ENCODE measurements around the gene FAM161B. TPM values are rescaled to one million over a fixed set of nuclear protein-coding genes. Genes with fewer than 3 reads are reported as not detected.

FAM161B gene
- total and polyA plus RNA-seq, 2 experiments from 2014 or later: 2.0 to 2.3 TPM

GRCh38 chr14:73976125-73976524 lies 26.2 kb upstream of the FAM161B start:
- DNase-seq (ENCODE audit: low spot score): no peak
- TF ChIP-seq CTCF (IDR thresholded peaks at IDR 0.05; ENCODE audit: poor library complexity): no peak
- no peak for TF ChIP-seq EZH2phosphoT487 (IDR thresholded peaks at IDR 0.05; ENCODE audit: low read depth, severe bottlenecking, unreplicated experiment)
- no peak for TF ChIP-seq EZH2 (IDR thresholded peaks at IDR 0.05; ENCODE audit: borderline replicate concordance)
- Histone ChIP-seq H3K4me1 (ENCODE audit: insufficient read depth) (peaks cover 28% of the 10 kb centered on the region), H2AFZ (no peak overlapping the region), H3K79me2 (no peaks in the 10 kb centered on the region), H3K36me3 (replicated peaks; ENCODE audit: insufficient read depth, low read depth) (no peaks in the 10 kb centered on the region), H3K9me3 (ENCODE audit: low read depth) (no peaks in the 10 kb centered on the region), H3K27ac (no peak overlapping the region), H3K4me3 (no peak overlapping the region), H3K4me2 (no peak overlapping the region), H3K9me2 (replicated peaks; ENCODE audit: insufficient read depth) (no peaks in the 10 kb centered on the region), H4K20me1 (ENCODE audit: insufficient read depth, poor library complexity, severe bottlenecking) (no peaks in the 10 kb centered on the region), H3K27me3 (no peaks in the 10 kb centered on the region)
- 92% methylated on average over 6 of the region's 6 CpGs for WGBS (ENCODE audit: low lambda C conversion rate, missing lambda C conversion rate)

GRCh38 chr14:73973497-73973896 lies 23.6 kb upstream of the FAM161B start:
- H3K9me3 ChIP-seq (ENCODE audit: low read depth): no peaks in the 10 kb centered on the region
- peaks cover 21% of the 10 kb centered on the region for H3K4me1 ChIP-seq (ENCODE audit: insufficient read depth)
- 90% methylated on average over 2 of the region's 2 CpGs for WGBS (ENCODE audit: low lambda C conversion rate, missing lambda C conversion rate)
- H3K36me3 ChIP-seq (replicated peaks; ENCODE audit: insufficient read depth, low read depth): no peaks in the 10 kb centered on the region
- no peaks in the 10 kb centered on the region for H4K20me1 ChIP-seq (ENCODE audit: insufficient read depth, poor library complexity, severe bottlenecking)
- H3K4me3 ChIP-seq: no peak overlapping the region
- no peaks in the 10 kb centered on the region for H3K27me3 ChIP-seq
- H3K27ac ChIP-seq: no peak overlapping the region
- TF ChIP-seq EZH2phosphoT487 (IDR thresholded peaks at IDR 0.05; ENCODE audit: low read depth, severe bottlenecking, unreplicated experiment) (no peak), CTCF (IDR thresholded peaks at IDR 0.05; ENCODE audit: poor library complexity) (no peak), EZH2 (IDR thresholded peaks at IDR 0.05; ENCODE audit: borderline replicate concordance) (no peak)
- H3K9me2 ChIP-seq (replicated peaks; ENCODE audit: insufficient read depth): no peaks in the 10 kb centered on the region
- no peak for DNase-seq (ENCODE audit: low spot score)
- no peak overlapping the region for H2AFZ ChIP-seq
- H3K4me2 ChIP-seq: no peak overlapping the region
- no peaks in the 10 kb centered on the region for H3K79me2 ChIP-seq

GRCh38 chr14:73968885-73969284 lies 19.0 kb upstream of the FAM161B start:
- Histone ChIP-seq H3K27me3 (no peaks in the 10 kb centered on the region), H2AFZ (no peak overlapping the region), H3K4me3 (no peak overlapping the region), H3K4me1 (ENCODE audit: insufficient read depth) (no peaks in the 10 kb centered on the region), H3K79me2 (no peaks in the 10 kb centered on the region), H3K4me2 (no peak overlapping the region), H3K9me2 (replicated peaks; ENCODE audit: insufficient read depth) (no peaks in the 10 kb centered on the region), H3K27ac (no peak overlapping the region), H3K9me3 (ENCODE audit: low read depth) (no peaks in the 10 kb centered on the region), H3K36me3 (replicated peaks; ENCODE audit: insufficient read depth, low read depth) (no peaks in the 10 kb centered on the region), H4K20me1 (ENCODE audit: insufficient read depth, poor library complexity, severe bottlenecking) (no peaks in the 10 kb centered on the region)
- DNase-seq (ENCODE audit: low spot score): no peak
- 96% methylated on average over 2 of the region's 2 CpGs for WGBS (ENCODE audit: low lambda C conversion rate, missing lambda C conversion rate)
- TF ChIP-seq EZH2 (IDR thresholded peaks at IDR 0.05; ENCODE audit: borderline replicate concordance): no peak

GRCh38 chr14:73965216-73965615 lies 15.3 kb upstream of the FAM161B start:
- H2AFZ ChIP-seq: no peak overlapping the region
- no peaks in the 10 kb centered on the region for H4K20me1 ChIP-seq (ENCODE audit: insufficient read depth, poor library complexity, severe bottlenecking)
- no peaks in the 10 kb centered on the region for H3K36me3 ChIP-seq (replicated peaks; ENCODE audit: insufficient read depth, low read depth)
- no peak overlapping the region for H3K4me2 ChIP-seq
- H3K27me3 ChIP-seq: no peaks in the 10 kb centered on the region
- H3K4me1 ChIP-seq (ENCODE audit: insufficient read depth): no peaks in the 10 kb centered on the region
- DNase-seq (ENCODE audit: low spot score): no peak
- WGBS (ENCODE audit: low lambda C conversion rate, missing lambda C conversion rate): 66% methylated on average over 4 of the region's 4 CpGs
- no peak overlapping the region for H3K4me3 ChIP-seq
- H3K27ac ChIP-seq: no peak overlapping the region
- no peaks in the 10 kb centered on the region for H3K9me2 ChIP-seq (replicated peaks; ENCODE audit: insufficient read depth)
- H3K9me3 ChIP-seq (ENCODE audit: low read depth): no peaks in the 10 kb centered on the region
- no peaks in the 10 kb centered on the region for H3K79me2 ChIP-seq
- TF ChIP-seq EZH2phosphoT487 (IDR thresholded peaks at IDR 0.05; ENCODE audit: low read depth, severe bottlenecking, unreplicated experiment) (no peak), CTCF (IDR thresholded peaks at IDR 0.05; ENCODE audit: poor library complexity) (no peak), EZH2 (IDR thresholded peaks at IDR 0.05; ENCODE audit: borderline replicate concordance) (no peak)

All from hepatocyte (in vitro differentiated cells).